HepG2 (cell line): ENCODE results near the gene TGIF1. TPM values are rescaled to one million over a fixed set of nuclear protein-coding genes. Genes with fewer than 3 reads are reported as not detected.
A peak's percentile ranks its signal among the peaks of the same experiment; 100 is the strongest.

Experiments used
- ATF7 ChIP-seq, 2 experiments: fragments of 450-650 bp in 1 of 2; sonication (generic) in 1 of 2; formaldehyde crosslinking in 1 of 2; IDR thresholded peaks; 2 replicates each; pipeline versions ENCODE4 v1.4.0 to v1.6.1; 2016 to 2020; ENCODE audit warnings: antibody characterized with exemption in 1 of 2, mild to moderate bottlenecking in 1 of 2, missing genetic modification reagents in 1 of 2
- CREB1 ChIP-seq, 2 experiments: fragments of 450-650 bp in 1 of 2; IDR thresholded peaks; 2 replicates each; pipeline ENCODE4 v1.6.1; 2016 to 2017; ENCODE audit warnings: control low read depth in 1 of 2, mild to moderate bottlenecking in 1 of 2, missing compliant biosample characterization in 1 of 2, missing genetic modification characterization in 1 of 2
- GFI1 ChIP-seq: sonication (generic); formaldehyde crosslinking; IDR thresholded peaks from 2 replicates; pipeline ENCODE4 v1.5.0; 2020; ENCODE audit warnings: missing genetic modification reagents, mild to moderate bottlenecking, borderline replicate concordance
- HOXA3 ChIP-seq: sonication (generic); formaldehyde crosslinking; IDR thresholded peaks from 2 replicates; pipeline ENCODE4 v1.5.0; 2020; ENCODE audit warnings: missing genetic modification reagents
- MAFF ChIP-seq: IDR thresholded peaks from 2 replicates; pipeline ENCODE4 v1.6.1; 2011; ENCODE audit warnings: low read depth, low read length, improper control_type of control experiment
- NCOA5 ChIP-seq: sonication (generic); formaldehyde crosslinking; IDR thresholded peaks from 2 replicates; pipeline ENCODE4 v1.4.0; 2020; ENCODE audit warnings: missing genetic modification reagents
- NR2F6 ChIP-seq, 2 experiments: IDR thresholded peaks; 2 replicates each; pipeline ENCODE4 v1.6.1; 2016; ENCODE audit warnings: antibody characterized with exemption in 1 of 2, mild to moderate bottlenecking in 1 of 2
- RFX3 ChIP-seq: IDR thresholded peaks from 2 replicates; pipeline ENCODE4 v1.6.1; 2016; ENCODE audit warnings: missing biosample characterization, missing genetic modification reagents
- TCF12 ChIP-seq, 2 experiments: fragments of 450-650 bp in 1 of 2; sonication (generic) in 1 of 2; formaldehyde crosslinking in 1 of 2; IDR thresholded peaks; 2 replicates each; pipeline versions ENCODE4 v1.6.1 to v1.8.0; 2017 to 2022; ENCODE audit warnings: antibody characterized with exemption in 1 of 2, mild to moderate bottlenecking in 1 of 2, missing genetic modification reagents in 1 of 2, moderate library complexity in 1 of 2
- THAP11 ChIP-seq: IDR thresholded peaks from 2 replicates; pipeline ENCODE4 v1.6.1; 2016; ENCODE audit warnings: missing biosample characterization, missing genetic modification reagents
- ZNF296 ChIP-seq: sonication (generic); formaldehyde crosslinking; conservative IDR thresholded peaks from 2 replicates; pipeline ENCODE4 v1.5.0; 2020; ENCODE audit warnings: mild to moderate bottlenecking, missing genetic modification reagents
- ZNF589 ChIP-seq: sonication (generic); formaldehyde crosslinking; conservative IDR thresholded peaks from 2 replicates; pipeline ENCODE4 v1.8.0; 2022; ENCODE audit warnings: mild to moderate bottlenecking, moderate library complexity, missing genetic modification reagents
- ZSCAN20 ChIP-seq: sonication (generic); formaldehyde crosslinking; IDR thresholded peaks from 2 replicates; pipeline ENCODE4 v1.4.0; 2020; ENCODE audit warnings: missing genetic modification reagents, mild to moderate bottlenecking, borderline replicate concordance
- ZSCAN31 ChIP-seq: sonication (generic); formaldehyde crosslinking; IDR thresholded peaks from 2 replicates; pipeline ENCODE4 v1.5.0; 2020; ENCODE audit warnings: low read depth, mild to moderate bottlenecking, missing genetic modification reagents
- polyA plus RNA-seq, 8 experiments: library from polyadenylated mRNA; depleted of rRNA in 3 of 8; stranded (reverse) in 7 of 8; unstranded in 1 of 8; fragments of >200 nt; fragmentation: Illumina TruSeq in 4 of 8; extraction: Trizol in 4 of 8; gene quantifications; 2 replicates each; pipeline versions ENCODE4 v1.2.1 to v1.2.3, GENCODE V29; 2011 to 2016; ENCODE audit warnings: low read depth in 4 of 8, missing spikeins in 1 of 8, mixed read lengths in 1 of 8; ENCODE audit not compliant: insufficient read depth in 1 of 8
- total RNA-seq, 5 experiments: library from RNA; depleted of rRNA; stranded (reverse); fragments of >200 nt; fragmentation: Illumina TruSeq; extraction: Trizol; gene quantifications; 2 replicates each; pipeline ENCODE4 v1.2.3, GENCODE V29; 2016; ENCODE audit warnings: low read depth in 1 of 5
- TF ChIP-seq, protein P1 (sequence below): sonication (generic); formaldehyde crosslinking; IDR thresholded peaks from 2 replicates; pipeline ENCODE4 v1.8.0; 2022; ENCODE audit warnings: mild to moderate bottlenecking, missing genetic modification reagents, moderate library complexity
- TF ChIP-seq, protein P2 (sequence below): sonication (generic); formaldehyde crosslinking; IDR thresholded peaks from 2 replicates; pipeline ENCODE4 v1.8.1; 2023; ENCODE audit warnings: mild to moderate bottlenecking, moderate library complexity, missing genetic modification reagents
- TF ChIP-seq, protein P3 (sequence below): IDR thresholded peaks from 2 replicates; pipeline ENCODE4 v1.6.1; 2016; ENCODE audit warnings: missing biosample characterization, missing genetic modification reagents, low read depth
- TF ChIP-seq, protein P4 (sequence below): sonication (generic); formaldehyde crosslinking; IDR thresholded peaks from 2 replicates; pipeline ENCODE4 v1.5.0; 2020; ENCODE audit warnings: missing genetic modification reagents
- TF ChIP-seq, protein P5 (sequence below): sonication (generic); formaldehyde crosslinking; conservative IDR thresholded peaks from 2 replicates; pipeline ENCODE4 v1.4.0; 2020; ENCODE audit warnings: missing genetic modification reagents

TGIF1 gene
- total and polyA plus RNA-seq, 2 of the 13 experiments (the other 11 are each of a cell fraction or from before 2014, with no cell fraction given) = 50.0 to 76.1 TPM

DNA sequence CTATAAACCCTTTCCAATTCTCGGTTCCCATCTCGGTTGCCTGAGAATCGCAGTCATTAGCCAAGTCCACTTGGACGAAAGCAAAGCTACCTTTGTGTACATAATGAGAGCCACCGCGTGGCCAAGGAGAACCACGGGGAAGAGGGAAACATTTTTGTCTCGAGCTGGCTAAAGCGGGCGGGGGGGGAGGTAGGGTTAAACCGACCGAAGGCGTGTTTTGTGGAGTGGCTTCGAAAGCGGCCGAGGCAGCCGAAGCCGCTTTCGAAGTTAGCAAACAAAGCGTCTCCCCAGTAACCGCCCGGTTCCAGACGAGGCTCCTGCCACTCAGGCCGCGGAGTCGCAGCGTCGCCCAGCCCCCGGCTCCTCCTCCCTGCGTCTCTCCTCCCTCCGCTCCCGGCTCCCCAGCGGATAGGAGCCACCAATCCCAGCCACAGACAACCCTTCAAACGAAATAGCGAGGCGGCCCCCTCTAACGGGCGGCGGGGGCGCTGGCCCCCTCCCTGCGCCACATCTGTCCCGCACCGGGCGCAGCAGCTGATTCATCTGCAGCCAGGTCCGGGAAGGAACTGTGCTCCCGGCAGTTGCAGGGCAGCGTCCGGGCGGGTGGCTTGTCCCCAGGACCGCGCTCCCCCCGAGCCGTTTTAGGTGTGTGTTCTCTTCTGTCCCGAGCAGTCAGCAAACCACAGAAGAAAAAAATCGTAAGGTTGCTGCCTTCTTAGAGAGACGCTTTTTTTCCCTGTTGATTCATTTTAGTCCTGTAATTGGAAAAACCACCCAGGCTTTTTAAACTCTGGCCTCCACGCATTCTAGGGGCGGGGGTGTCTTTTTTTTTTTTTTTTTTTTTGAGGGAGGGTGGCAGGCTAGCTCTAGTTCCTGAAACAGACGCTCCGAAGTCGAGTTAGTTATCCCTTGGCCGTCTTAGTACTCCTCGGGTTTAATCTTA, 1.8 kb upstream of the TGIF1 start (continued):
- no peak; the same call in 1 of the 2 replicates for TF ChIP-seq NR2F6 (IDR thresholded peaks at IDR 0.05)
- TF ChIP-seq NR2F6 (CRISPR knock-in tag; IDR thresholded peaks at IDR 0.05) = peak; percentile 46; the same call in 1 of the 2 replicates
- TF ChIP-seq, protein P1, sequence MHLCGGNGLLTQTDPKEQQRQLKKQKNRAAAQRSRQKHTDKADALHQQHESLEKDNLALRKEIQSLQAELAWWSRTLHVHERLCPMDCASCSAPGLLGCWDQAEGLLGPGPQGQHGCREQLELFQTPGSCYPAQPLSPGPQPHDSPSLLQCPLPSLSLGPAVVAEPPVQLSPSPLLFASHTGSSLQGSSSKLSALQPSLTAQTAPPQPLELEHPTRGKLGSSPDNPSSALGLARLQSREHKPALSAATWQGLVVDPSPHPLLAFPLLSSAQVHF (CRISPR knock-in tag) = peak; percentile 79; the same call in 1 of the 2 replicates
- TF ChIP-seq NCOA5 (CRISPR knock-in tag) = no peak
- peak; percentile 34; the same call in 1 of the 2 replicates for TF ChIP-seq CREB1 (IDR thresholded peaks at IDR 0.05)
- TF ChIP-seq CREB1 (CRISPR knock-in tag; IDR thresholded peaks at IDR 0.05) = peak; percentile 49; the same call in 1 of the 2 replicates
- TF ChIP-seq, protein P2, sequence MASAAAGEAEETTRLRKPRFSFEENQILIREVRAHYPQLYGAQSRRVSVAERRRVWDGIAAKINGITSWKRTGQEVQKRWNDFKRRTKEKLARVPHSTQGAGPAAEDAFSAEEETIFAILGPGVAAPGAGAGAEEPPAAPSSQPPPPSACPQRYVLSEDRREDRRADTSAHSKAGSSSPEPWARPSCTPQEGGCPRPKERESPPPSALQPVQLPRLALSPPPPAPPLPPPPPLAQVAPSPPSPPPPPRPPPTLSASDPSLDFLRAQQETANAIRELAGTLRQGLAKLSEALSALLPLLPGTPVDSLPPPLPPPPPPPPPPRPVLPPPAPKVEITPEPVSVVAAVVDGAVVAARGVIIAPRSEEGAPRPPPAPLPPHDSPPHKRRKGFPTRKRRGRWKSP (CRISPR knock-in tag) = peak; percentile 79; the same call in 1 of the 2 replicates
- TF ChIP-seq MAFF = no peak
- no peak for TF ChIP-seq TCF12 (IDR thresholded peaks at IDR 0.05)
- 0 out of 2 replicates have a peak, but pooled peaks have one; percentile 50 for TF ChIP-seq TCF12 (CRISPR knock-in tag; IDR thresholded peaks at IDR 0.05)
- 0 out of 2 replicates have a peak, but pooled peaks have one; percentile 33 for TF ChIP-seq ZSCAN31 (CRISPR knock-in tag)
- TF ChIP-seq ZSCAN20 (CRISPR knock-in tag) = no peak
- no peak for TF ChIP-seq ATF7 (IDR thresholded peaks at IDR 0.05)
- no peak for TF ChIP-seq ATF7 (CRISPR knock-in tag; IDR thresholded peaks at IDR 0.05)
- TF ChIP-seq GFI1 (CRISPR knock-in tag) = peak; percentile 65; the same call in 1 of the 2 replicates
- TF ChIP-seq, protein P3, sequence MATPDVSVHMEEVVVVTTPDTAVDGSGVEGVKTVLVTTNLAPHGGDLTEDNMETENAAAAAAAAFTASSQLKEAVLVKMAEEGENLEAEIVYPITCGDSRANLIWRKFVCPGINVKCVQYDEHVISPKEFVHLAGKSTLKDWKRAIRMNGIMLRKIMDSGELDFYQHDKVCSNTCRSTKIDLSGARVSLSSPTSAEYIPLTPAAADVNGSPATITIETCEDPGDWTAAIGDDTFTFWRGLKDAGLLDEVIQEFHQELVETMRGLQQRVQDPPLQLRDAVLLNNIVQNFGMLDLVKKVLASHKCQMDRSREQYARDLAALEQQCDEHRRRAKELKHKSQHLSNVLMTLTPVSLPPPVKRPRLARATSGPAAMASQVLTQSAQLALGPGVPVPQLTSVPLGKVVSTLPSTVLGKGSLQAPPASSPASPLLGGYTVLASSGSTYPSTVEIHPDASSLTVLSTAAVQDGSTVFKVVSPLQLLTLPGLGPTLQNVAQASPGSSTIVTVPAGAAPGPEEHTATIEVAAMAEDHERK (CRISPR knock-in tag) = peak; percentile 65; the same call in 1 of the 2 replicates
- TF ChIP-seq, protein P4, sequence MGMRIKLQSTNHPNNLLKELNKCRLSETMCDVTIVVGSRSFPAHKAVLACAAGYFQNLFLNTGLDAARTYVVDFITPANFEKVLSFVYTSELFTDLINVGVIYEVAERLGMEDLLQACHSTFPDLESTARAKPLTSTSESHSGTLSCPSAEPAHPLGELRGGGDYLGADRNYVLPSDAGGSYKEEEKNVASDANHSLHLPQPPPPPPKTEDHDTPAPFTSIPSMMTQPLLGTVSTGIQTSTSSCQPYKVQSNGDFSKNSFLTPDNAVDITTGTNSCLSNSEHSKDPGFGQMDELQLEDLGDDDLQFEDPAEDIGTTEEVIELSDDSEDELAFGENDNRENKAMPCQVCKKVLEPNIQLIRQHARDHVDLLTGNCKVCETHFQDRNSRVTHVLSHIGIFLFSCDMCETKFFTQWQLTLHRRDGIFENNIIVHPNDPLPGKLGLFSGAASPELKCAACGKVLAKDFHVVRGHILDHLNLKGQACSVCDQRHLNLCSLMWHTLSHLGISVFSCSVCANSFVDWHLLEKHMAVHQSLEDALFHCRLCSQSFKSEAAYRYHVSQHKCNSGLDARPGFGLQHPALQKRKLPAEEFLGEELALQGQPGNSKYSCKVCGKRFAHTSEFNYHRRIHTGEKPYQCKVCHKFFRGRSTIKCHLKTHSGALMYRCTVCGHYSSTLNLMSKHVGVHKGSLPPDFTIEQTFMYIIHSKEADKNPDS = no peak
- TF ChIP-seq ZNF589 = peak; percentile 85
- no peak for TF ChIP-seq RFX3 (CRISPR knock-in tag)
- TF ChIP-seq, protein P5, sequence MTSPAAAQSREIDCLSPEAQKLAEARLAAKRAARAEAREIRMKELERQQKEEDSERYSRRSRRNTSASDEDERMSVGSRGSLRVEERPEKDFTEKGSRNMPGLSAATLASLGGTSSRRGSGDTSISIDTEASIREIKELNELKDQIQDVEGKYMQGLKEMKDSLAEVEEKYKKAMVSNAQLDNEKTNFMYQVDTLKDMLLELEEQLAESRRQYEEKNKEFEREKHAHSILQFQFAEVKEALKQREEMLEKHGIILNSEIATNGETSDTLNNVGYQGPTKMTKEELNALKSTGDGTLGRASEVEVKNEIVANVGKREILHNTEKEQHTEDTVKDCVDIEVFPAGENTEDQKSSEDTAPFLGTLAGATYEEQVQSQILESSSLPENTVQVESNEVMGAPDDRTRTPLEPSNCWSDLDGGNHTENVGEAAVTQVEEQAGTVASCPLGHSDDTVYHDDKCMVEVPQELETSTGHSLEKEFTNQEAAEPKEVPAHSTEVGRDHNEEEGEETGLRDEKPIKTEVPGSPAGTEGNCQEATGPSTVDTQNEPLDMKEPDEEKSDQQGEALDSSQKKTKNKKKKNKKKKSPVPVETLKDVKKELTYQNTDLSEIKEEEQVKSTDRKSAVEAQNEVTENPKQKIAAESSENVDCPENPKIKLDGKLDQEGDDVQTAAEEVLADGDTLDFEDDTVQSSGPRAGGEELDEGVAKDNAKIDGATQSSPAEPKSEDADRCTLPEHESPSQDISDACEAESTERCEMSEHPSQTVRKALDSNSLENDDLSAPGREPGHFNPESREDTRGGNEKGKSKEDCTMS = no peak
- TF ChIP-seq HOXA3 (CRISPR knock-in tag) = peak; percentile 74
- TF ChIP-seq ZNF296 (CRISPR knock-in tag) = no peak
- TF ChIP-seq THAP11 (CRISPR knock-in tag) = peak; percentile 72; the same call in 1 of the 2 replicates
